ENCODE data around the gene SELPLG. TPM values are rescaled to one million over a fixed set of nuclear protein-coding genes. Genes with fewer than 3 reads are reported as not detected.
A peak's percentile ranks its signal among the peaks of the same experiment; 100 is the strongest.
"Not testable (repeated sequence)": the region's sequence is repeated elsewhere in the genome, so short reads cannot be mapped to it uniquely, and the experiment has no call there.

The SELPLG gene
- total RNA-seq, 1 donor from 2014 or later, result 0.07 TPM

DNA sequence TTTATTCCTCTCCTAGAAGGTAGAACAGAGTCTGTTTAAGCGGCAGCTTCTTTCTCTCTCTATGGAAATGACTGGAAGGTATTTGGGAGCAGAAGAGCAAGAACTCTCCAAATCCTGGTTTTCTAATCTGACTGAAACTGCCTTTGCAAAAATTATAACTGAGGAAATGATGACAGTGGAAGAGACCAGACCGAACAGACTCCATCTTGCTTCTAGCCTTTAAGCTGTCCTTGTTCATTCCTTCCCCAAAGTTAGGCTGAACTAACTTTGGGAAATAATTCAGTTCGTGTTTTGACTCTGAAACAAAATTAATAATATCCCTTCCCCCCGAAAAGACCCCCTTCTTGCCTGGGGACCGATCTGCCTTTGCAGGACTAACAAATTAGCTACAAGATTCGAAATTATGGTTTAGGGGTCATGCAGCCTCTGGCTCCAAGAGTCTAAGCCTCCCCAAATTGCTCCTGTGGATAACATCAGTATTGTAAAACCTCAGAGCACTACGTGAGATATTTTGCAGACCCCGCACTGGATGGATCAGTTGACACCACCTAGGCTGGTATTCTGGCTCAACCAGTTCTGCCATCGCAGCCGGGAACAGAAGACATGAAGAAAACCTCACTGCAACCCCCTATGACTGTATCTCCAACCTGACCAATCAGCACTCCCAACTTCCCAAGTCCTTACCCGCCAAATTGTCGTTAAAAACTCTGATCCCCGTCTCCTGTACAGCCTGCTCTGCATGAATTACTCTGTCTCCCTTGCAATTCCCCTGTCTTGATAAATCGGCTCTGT, 14.1 kb downstream of the SELPLG start:
- DNase-seq (ENCODE audit: low read depth, low spot score), result no peak

DNA sequence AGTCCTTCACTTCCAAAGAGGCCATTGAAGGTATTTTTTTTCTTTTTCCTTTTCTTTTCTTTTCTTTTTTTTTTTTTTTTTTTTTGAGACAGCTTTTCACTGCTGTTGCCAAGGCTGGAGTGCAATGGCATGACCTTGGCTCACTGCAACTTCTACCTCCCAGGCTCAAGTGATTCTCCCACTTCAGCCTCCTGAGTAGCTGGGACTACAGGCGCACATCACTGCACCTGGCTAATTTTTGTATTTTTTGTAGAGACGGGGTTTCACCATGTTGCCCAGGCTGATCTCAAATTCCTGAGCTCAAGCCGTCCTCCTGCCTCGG, 14.8 kb downstream of the SELPLG start:
- not testable (repeated sequence) for DNase-seq (ENCODE audit: low read depth, low spot score)

DNA sequence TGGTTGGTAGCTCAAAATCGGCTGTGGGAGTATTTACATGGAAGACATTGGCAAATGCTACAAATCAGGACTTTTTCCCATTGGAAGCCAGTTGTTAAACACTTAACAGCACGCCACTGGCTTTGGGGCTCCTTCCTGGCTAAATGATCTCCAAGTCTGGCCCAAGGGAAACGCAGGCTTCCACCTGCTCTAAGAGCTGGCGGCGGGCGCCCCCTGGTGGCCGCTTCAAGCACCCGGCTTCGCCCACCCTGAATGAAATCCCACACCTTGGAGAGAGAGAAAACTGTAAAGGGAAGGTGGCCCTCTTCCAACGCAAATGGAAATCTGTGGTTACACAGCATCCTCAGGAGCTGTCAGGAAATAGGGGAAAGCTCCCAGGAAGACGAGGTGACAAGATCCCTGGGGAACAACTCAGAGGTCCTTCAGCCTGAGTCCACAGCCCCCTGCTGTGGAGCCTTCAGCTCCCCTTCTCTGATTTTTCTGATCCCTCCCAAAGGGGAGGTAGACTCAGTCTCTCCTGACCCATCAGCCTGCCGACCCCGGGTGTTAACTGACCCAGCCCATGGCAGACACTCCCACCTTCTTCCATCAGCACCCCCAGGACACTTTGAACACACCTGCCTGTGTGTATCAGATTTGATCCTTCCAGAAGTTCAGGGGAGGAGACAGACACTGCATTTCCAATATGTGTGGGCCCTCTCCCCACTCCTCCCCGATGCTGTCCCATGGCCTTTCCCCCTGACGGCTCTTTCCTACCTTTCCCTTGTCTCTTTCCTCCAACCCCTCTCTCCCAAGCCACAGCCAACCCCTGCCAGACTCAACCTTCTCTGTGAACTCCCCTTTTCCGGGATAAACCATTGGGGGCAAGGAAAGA, 15.4 kb downstream of the SELPLG start:
- peak; percentile 47 for DNase-seq (ENCODE audit: low read depth, low spot score)

DNA sequence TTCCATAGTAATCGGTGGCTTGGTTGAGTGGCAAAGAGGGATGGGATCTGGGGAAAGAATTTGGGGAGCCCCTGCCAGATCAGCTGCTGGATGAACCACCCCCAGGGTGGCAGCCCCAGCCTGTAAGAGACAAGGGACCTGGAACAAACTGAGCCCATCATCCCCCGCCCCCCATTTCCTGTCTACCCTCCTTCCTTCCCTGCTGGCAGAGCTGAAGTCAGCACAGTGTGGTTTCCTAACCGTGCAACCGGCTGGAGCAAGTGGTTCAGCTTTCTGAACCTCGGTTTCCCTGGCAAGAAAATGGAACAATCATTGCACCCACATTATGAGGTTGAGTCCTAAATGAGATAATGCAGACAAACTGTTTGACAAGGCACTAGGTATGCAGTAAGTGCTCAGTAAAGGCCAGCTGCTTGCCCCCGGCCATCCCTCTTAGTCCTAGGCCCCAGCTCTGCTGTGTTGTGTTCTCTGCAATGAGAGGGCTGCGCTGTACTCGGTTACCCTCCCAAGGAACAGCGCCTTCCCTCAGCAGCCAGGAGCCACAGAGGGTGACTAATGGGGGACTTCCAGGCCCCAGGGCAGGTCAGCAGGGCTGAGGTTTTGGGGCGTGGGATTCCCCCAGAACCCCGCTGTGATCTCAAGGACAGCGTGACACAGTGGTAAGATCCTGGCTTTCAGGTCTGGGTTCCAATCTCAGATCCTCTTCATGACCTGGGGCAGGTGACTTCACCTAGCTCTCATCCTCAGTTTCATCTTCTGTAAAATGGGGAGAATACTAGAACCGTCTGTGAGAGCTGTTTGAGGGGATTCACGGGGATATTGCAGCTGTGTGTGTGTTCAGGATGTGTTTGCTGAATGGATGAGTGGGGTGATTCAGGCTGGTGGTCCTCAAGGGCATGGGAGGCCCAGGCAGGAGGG, 16.5 kb downstream of the SELPLG start:
- DNase-seq (ENCODE audit: low read depth, low spot score), result no peak

DNA sequence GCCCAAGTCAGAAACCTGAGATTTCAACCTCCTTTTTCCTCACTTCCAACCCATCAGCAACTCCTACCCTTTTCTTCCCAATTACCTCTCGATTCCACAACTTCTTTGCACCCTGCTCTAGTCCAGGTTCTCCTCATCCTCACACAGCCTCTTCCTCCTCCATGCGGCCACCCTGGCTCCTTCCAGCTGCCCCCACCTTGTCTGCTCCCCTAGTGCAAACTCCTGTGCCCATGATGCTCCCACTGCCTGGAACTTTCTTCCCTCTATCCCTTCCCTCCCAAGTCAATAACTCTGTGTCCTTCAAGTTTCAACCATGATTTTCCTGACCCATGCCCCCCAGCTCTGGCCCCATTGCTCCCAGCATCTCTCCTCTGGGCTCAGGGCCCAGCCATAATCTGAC, 17.3 kb downstream of the SELPLG start:
- DNase-seq (ENCODE audit: low read depth, low spot score), result no peak

DNA sequence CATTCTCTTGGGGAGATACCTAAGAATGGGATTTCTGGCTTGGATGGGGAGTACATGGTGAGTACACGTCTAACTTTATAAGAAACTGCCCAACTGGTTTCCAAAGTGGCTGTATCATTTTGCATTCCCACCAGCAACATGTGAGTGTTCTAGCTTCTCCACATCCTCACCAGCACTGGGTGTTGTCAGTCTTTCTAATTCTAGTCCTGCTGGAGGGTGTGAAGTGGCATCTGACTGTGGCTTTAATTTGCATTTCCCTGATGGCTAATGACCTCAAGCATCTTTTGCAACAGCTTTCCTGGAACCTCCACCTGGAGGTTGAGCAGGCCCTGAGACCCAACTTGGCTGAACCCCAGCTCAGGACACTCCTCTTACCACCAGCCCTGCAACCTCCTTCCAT, 17.8 kb downstream of the SELPLG start:
- no peak for DNase-seq (ENCODE audit: low read depth, low spot score)

DNA sequence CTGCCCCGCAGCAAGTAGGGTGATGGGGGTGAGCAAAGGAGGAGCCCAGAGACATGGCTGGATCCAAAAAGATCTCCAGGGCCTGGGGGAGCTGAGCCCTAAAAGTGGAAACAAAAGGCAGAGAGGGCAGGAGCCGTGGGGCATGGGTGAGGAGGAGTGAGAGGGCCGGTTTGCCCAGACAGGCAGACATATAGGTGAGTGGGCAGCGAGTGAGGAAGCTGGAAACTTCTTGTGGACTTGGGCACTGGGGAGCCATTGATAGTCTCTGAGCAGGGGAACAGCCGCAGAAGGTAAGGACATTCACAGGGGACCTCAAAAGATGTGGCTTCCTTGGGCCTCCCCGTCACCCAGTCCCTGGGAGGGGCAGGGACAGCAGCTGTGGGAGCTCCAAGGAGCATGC, 19.1 kb downstream of the SELPLG start:
- DNase-seq (ENCODE audit: low read depth, low spot score), result no peak

DNA sequence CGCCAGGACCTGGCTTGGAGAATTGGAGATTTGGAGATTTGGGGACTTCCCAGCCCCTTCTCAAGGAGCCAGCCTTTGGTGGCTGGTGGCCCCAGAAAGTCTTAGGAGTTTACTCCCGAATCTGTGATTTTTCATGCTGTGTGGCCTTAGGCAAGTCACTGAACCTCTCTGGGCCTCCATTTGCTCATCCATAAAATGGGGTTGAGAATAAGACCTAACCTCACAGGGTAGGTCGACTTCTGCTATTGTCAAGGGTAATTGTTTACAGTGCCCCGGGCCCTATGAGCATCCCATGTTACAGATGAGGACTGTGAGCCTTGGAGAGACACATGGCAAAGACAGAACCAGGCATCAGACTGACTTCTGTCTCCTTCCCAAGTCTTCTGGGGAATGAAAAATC, 19.7 kb downstream of the SELPLG start:
- no peak for DNase-seq (ENCODE audit: low read depth, low spot score)

DNA sequence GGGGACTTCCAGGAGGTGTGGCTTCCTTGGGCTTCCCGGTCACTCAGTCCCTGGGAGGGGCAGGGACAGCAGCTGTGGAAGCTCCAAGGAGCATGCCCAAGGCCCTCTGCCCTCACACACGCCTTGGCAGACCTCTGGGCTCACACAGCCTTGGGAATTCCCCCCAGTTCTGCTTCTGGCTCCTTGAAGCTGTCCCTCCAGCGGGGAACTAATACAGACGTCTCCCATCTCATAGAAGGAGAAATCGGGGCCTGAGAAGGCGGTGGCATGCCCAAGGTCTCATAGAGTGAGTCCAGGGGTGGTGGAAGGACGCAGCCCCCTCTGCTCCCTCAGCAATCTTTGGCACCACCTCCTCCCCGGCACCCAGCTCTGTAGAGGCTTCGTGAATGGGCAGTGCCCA, 20.1 kb downstream of the SELPLG start:
- DNase-seq (ENCODE audit: low read depth, low spot score), result no peak

DNA sequence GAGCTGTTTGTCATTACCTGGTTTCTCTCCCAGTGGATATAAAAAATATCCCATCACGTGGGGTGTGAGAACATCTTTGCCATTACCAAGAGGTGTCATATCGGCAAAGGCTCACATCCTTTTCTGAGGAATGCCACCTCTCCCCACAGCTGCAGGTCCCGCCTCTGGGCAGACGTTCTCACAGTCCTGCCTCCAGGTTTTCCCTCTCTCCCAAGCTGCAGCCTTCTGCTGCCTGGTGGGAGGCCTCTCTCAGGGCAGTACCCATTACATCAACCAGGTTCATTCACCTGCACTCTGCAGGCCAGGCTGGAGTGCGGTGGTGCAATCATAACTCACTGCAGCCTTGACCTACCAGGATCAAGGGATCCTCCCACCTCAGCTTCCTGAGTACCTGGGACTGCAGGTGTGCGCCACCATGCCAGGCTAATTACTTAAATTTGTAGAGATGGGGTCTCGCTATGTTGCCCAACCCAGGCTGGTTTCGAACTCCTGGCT, 20.9 kb downstream of the SELPLG start:
- DNase-seq (ENCODE audit: low read depth, low spot score), result no peak

DNA sequence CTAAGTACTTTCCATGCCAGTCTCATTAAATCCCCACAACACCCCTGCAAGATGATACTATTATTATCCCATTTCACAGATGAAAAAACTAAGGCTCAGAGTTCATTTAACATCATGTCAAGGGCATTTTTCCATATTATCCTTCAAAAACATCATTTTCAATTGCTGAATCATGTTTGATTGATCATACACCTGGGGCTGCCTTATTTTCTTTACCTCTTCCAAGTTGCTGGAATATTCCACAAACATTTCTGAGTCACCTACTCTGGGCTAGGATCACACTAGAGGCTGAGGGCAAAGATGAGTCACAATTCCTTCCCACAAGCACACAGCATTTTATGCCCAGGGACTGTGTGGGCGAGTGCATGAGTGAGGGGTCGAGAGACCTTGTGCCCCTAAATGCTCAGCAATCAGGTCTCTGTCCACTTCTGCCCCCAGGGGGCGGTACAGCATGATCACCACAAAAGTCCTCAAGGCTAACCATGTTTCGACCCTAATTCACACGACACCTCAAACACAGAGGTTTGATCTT, 21.7 kb downstream of the SELPLG start:
- no peak for DNase-seq (ENCODE audit: low read depth, low spot score)

DNA sequence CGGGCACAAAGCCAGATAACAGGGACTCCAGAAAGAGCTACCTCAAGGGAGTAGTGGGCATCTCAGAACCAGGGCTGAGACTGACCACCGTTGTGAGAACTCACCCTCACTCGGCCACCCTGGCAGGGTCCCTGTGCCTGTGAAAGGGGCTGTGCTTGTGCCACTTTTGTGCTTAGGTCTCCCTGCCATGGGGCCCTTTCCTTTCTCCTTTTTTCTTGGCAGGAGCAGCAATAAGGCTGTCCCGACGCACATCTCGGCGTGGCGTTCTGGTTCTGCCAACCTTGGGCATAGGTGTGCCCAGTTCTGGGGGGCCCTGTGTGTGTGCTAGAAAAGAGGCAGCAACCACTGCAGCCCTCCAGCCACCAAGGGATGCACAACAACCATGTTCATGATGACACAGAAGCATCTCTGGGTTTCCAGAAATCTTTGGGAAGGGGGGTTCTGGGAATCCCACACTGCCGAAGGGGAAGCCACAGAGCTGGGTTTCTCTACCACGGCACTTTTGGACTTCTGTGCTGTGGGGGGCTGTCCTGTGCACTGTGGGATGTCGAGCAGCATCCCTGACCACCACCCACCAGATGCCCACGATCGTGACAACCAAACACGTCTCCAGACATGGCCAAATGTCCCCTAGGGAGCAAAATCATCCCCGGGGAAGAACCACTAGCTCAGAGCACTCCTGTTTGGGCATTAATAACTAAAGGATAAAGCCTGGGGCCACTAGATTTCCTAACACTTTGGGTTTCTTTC, 22.7 kb downstream of the SELPLG start:
- DNase-seq (ENCODE audit: low read depth, low spot score), result no peak

DNA sequence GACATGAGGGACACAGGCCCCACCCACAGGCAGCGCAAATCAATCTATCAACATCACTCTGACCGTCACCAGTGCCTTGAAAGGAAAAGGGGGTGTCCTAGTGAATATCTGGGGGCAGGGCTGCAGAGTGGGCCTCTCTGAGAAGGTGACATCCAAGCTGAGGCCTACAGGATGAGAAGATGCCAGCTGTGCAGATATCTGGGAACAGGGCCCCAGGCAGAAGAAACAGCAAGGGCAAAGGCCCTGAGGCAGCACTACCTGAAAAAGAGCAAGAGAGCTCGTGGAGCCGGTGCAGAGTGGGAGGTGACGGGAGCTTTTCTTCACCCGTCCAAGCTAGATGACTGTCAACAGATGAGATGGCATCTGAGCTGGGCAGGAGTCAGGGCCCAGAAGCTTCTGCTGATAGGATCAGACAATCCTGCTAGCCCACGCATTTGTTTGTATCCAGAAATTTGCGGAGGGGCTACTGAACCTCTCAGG, 23.3 kb downstream of the SELPLG start:
- no peak for DNase-seq (ENCODE audit: low read depth, low spot score)

DNA sequence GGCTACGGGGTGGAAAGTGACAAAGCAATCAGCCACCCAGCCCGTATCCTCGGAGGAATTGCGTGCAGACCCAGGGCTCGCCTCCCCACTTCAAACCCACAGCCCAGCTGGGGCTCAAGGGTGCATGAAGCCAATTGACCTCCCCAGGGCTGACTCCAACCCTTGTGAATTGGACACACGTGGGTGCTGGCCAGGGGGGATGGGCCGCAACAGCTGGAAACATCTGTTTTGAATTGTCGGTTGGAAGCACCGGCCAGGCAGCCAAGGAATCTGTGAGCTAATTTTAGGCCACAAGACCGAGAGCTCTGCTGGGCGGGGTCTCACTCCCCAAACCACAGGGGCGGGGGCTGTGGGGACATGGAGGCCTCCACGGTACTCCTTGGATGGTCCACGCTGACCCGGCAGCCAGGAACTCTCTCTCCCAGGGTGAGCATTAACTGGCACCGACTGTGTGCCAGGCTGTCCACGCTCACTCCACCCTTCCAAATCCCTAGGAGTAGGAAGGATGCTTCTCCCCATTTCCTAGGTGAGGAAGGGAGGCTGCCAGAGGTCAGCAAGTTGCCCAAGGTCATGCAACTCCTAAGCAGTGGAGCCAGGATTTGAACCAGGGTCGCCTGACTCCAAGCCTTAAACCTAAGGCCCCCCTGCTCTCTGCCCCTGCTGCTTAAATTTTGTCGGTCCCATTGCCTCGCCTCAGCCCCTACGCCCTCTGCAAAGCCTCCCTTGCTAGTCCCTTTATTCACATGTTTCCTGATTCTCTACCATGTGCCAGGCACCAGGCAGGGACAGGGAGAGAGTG, 24.0 kb downstream of the SELPLG start:
- no peak for DNase-seq (ENCODE audit: low read depth, low spot score)

DNA sequence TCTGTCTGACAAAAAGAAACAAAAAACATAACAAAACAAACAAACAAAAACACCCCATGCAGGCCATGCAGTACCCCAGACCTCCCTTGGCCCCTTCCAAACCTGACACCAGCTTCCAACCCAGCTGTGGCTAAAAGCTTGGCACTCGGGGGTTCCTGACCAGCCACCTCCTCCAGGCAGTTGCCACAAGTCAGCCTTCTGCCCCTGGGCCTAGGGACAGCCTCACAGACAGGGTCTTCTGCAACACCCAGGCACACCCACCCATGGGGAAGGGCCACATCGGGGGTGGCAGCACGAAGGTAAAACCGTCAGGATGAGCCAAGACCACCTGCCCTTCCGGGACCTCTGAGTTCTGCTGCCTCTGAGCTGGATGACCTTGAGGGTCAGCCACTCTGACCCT, 25.1 kb downstream of the SELPLG start:
- no peak for DNase-seq (ENCODE audit: low read depth, low spot score)

DNA sequence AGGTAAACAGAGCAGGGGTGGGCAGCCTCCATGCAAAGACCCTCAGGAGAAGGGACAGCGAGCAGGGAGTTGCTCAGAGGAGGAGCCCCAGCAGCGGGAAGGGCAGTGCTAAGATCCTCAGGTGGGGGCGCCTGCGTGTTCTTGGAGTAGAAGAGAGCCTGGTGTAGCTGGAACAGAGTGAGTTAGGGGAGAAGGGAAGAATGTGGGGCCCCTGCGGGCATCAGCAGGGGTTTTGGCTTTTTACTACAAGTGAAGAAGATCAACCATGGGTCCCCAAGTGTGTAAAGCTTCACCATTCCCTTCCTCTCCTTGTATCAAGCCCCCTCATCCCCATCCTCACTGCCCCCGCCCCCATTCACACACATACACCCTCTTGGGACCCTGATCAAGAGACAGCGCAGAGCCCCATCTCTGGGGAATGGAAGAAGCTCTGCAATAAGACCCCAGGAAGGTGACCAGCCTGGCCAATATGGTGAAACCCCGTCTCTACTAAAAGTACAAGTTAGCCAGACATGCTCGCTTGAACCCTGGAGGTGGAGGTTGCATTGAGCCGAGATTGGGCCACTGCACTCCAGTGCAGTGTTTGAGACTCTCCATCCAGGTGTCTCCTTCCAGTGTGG, 25.6 kb downstream of the SELPLG start:
- DNase-seq (ENCODE audit: low read depth, low spot score), result no peak

DNA sequence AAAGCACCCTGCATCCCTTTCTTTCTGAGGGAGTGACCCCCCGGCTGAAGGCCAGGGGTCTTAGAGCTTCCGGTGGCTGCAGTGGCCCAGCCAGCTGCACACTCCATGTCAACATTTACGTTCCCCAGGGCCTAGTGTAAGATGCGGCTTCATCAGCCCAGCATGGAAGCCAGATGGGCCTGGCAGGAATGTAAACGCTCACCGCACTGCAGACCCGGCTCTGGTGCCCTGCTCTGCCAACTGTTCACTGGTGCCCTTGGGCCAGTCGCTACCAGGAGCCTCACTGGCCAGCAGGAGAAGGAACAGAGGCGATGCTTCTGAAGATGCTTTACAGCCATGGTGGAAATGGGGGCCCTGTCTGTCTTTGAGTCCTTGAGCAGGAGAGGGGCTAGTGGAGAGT, 27.2 kb downstream of the SELPLG start:
- DNase-seq (ENCODE audit: low read depth, low spot score), result no peak

DNA sequence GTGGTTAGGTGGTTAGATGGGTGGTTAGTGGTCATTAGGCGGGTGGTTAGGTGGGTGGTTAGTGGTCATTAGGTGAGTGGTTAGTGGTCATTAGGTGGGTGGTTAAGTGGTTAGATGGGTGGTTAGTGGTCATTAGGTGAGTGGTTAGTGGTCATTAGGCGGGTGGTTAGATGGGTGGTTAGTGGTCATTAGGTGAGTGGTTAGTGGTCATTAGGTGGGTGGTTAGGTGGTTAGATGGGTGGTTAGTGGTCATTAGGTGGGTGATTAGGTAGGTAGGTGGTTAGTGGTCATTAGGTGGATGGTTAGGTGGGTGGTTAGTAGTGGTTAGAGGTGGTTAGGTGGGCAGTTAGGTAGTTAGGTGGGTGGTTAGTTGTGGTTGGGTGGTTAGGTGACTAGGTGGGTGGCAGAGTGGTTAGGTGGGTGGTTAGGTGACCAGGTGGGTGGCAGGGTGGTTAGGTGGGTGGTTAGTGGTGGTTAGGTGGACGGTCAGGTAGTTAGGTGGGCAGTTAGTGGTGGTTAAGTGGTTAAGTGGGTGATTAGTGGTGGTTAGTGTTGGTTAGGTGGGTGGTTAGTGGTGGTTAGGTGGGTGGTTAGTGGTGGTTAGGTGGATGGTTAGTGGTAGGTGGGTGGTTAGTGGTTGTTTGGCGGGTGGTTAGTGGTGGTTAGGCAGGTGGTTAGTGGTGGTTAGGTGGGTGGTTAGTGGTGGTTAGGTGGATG, 27.8 kb downstream of the SELPLG start:
- no peak for DNase-seq (ENCODE audit: low read depth, low spot score)
